GM12891 (cell line): ENCODE results near the gene ALG9.

Experiments used
- POLR2A ChIP-seq: IDR thresholded peaks from 2 replicates; pipeline ENCODE4 v1.6.1; 2011; ENCODE audit warnings: low read depth, low read length, control low read depth
- POLR2AphosphoS5 ChIP-seq: IDR thresholded peaks from 2 replicates; pipeline ENCODE4 v1.6.1; 2011; ENCODE audit warnings: low read depth, low read length, control low read depth
- POU2F2 ChIP-seq: IDR thresholded peaks from 2 replicates; pipeline ENCODE4 v1.6.1; 2011; ENCODE audit warnings: low read depth, mild to moderate bottlenecking, control low read depth, low read length, moderate library complexity
- SPI1 ChIP-seq: IDR thresholded peaks from 2 replicates; pipeline ENCODE4 v1.6.1; 2011; ENCODE audit warnings: low read depth, low read length, control low read depth
- TAF1 ChIP-seq: IDR thresholded peaks from 2 replicates; pipeline ENCODE4 v1.6.1; 2011; ENCODE audit warnings: low read depth, low read length, control low read depth

DNA sequence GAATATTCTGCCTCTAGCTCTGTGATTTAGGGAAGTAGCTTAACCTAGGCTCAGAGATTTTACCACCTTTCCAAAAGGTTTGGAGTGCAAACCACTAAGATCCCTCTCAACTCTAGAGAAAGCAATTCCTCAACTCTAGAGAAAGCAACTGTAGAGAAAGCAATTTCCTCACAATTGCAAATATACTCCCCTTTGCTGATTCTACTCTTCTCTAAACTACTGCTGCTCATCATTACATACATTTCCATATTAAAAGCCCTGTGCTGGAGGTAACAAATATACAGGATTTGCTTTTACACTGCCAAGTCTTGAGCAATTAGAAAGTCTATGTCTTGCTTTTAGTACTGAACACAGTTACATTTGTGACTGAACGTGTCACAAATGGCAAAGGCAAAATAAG lies 48.2 kb downstream of the ALG9 start:
- TF ChIP-seq POLR2AphosphoS5 (no peak), POLR2A (no peak), POU2F2 (no peak), TAF1 (no peak), SPI1 (no peak)
